ENCODE data around the gene HELLS. TPM values are rescaled to one million over a fixed set of nuclear protein-coding genes. Genes with fewer than 3 reads are reported as not detected.
A peak's percentile ranks its signal among the peaks of the same experiment; 100 is the strongest.

HELLS gene
- 10 to 100 TPM in 4 of 7 donors, 1 to 10 TPM in 3; 6.8 to 14.4 (median 11.4) TPM for total RNA-seq
- 1 to 10 TPM; 1.8 to 3.1 TPM for polyA plus RNA-seq
- long read RNA-seq, donor 1, partial matches to known transcripts: 1 of 4 reads
- long read RNA-seq, donor 1, other reads (novel, unspliced or antisense): 3 of 4 reads
- long read RNA-seq, donor 2, transcript HELLS-202 (22 exons, 3,099 nt): major isoform, 12 of 42 reads
- long read RNA-seq, donor 2, partial matches to known transcripts: 23 of 42 reads
- long read RNA-seq, donor 2, other reads (novel, unspliced or antisense): 7 of 42 reads
- long read RNA-seq, donor 3, transcript HELLS-202 (22 exons, 3,099 nt): major isoform, 5 of 10 reads
- long read RNA-seq, donor 3, partial matches to known transcripts: 2 of 10 reads
- long read RNA-seq, donor 3, other reads (novel, unspliced or antisense): 3 of 10 reads

GRCh38 chr10:94545391-94546048, at the start of gene HELLS:
HELLS (plus strand) TSS chr10:94545788; CDS start chr10:94545922, 134 bp downstream.
- H3K4me1 ChIP-seq (ENCODE audit: insufficient read depth): no peaks in the 10 kb centered on the region
- TF ChIP-seq POLR2A (IDR thresholded peaks at IDR 0.05) (no peak), EP300 (IDR thresholded peaks at IDR 0.05) (no peak), CTCF (IDR thresholded peaks at IDR 0.05) (no peak)
- no peaks in the 10 kb centered on the region for H3K27me3 ChIP-seq
- H3K9me3 ChIP-seq: no peaks in the 10 kb centered on the region
- intact Hi-C loops (cut with DNase I): no loop called here
- no peaks in the 10 kb centered on the region for H3K36me3 ChIP-seq
- H3K4me3 ChIP-seq: peak within 1 kb of the TSS; percentile 60
- DNase-seq: peak; percentile 76 to 86 (median 84)
- 0 to 1% (median 1%) methylated on average over 48 of the region's 48 CpGs for WGBS, 3 donors
- H3K27ac ChIP-seq: peak within 1 kb of the TSS; percentile 72 to 74

- no peak for DNase-seq
- no peaks in the 10 kb centered on the region for H3K36me3 ChIP-seq
- H3K27me3 ChIP-seq: no peaks in the 10 kb centered on the region
- 80 to 85% (median 80%) methylated on average over 4 of the region's 4 CpGs for WGBS, 3 donors
- H3K27ac ChIP-seq: no peak overlapping the region
- peaks cover 2% of the 10 kb centered on the region for H3K4me1 ChIP-seq (ENCODE audit: insufficient read depth)
- H3K9me3 ChIP-seq: no peaks in the 10 kb centered on the region
- H3K4me3 ChIP-seq: no peak overlapping the region
- TF ChIP-seq CTCF (IDR thresholded peaks at IDR 0.05): no peak
- TF ChIP-seq EP300 (IDR thresholded peaks at IDR 0.05): no peak
- no peak for TF ChIP-seq POLR2A (IDR thresholded peaks at IDR 0.05)
- intact Hi-C loops (cut with DNase I): no loop called here
Observed at GRCh38 chr10:94496010-94496409, 49.6 kb upstream of the HELLS start.

GRCh38 chr10:94496646-94497045, 48.9 kb upstream of the HELLS start:
- no peak for TF ChIP-seq POLR2A (IDR thresholded peaks at IDR 0.05)
- no peak for TF ChIP-seq CTCF (IDR thresholded peaks at IDR 0.05)
- no peak for TF ChIP-seq EP300 (IDR thresholded peaks at IDR 0.05)
- Histone ChIP-seq H3K4me3 (no peak overlapping the region), H3K27me3 (no peaks in the 10 kb centered on the region), H3K9me3 (no peaks in the 10 kb centered on the region), H3K27ac (no peak overlapping the region), H3K4me1 (ENCODE audit: insufficient read depth) (peaks cover 2% of the 10 kb centered on the region), H3K36me3 (no peaks in the 10 kb centered on the region)
- DNase-seq: no peak
- WGBS, 3 donors: 3 to 16% (median 12%) methylated on average over 3 of the region's 3 CpGs
- intact Hi-C loops (cut with DNase I): no loop called here

- 67 to 77% (median 71%) methylated on average over 5 of the region's 5 CpGs for WGBS, 3 donors
Observed at GRCh38 chr10:94500063-94500462, 45.5 kb upstream of the HELLS start.

More at GRCh38 chr10:94500063-94500462, 45.5 kb upstream of the HELLS start:
- intact Hi-C loops (cut with DNase I): no loop called here
- Histone ChIP-seq H3K4me3 (no peak overlapping the region), H3K9me3 (no peaks in the 10 kb centered on the region), H3K27me3 (no peaks in the 10 kb centered on the region), H3K36me3 (no peaks in the 10 kb centered on the region), H3K27ac (no peak overlapping the region), H3K4me1 (ENCODE audit: insufficient read depth) (peaks cover 2% of the 10 kb centered on the region)
- no peak for DNase-seq
- TF ChIP-seq EP300 (IDR thresholded peaks at IDR 0.05) (no peak), POLR2A (IDR thresholded peaks at IDR 0.05) (no peak), CTCF (IDR thresholded peaks at IDR 0.05) (no peak)

All from ovary (tissue), 10 donors.